ENCODE results near the gene SHPK.

DNA sequence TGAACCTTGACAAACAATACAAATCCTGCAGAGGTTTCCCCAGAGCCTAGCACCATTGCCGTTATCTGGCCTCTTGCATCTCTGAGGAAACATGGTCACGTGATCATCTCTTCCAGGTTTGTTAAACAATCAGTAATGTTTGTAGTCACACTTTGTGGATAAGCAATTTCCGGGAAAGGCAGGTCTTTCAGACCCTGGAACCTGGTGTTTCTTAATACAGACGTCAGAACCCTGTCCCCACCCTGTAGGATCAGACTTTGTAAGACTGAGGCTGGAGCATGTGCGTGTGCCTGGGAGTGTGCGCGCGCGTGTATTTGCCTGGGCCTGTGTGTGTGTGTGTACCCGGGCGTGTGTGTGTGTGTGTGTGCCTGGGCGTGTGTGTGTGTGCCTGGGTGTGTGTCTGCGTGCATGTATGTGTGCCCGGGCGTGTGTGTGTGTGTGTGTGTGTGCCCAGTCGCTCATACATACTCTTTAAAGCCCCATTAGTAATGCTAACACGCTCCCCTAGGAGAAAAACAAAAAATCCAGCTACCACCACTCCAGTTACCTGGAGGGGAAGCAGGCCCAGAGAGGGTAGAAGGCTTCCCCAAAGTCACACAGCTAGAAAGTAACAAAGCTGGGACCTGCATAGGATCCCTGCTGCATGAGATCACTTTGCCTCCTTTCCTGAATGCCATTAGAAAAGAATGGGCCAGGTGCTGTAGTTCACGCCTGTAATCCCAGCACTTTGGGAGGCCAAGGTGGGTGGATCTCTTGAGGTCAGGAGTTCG, 5.9 kb upstream of the SHPK start:
- no peak for TF ChIP-seq POLR2AphosphoS5 (IDR thresholded peaks at IDR 0.05)
- TF ChIP-seq, protein P1, sequence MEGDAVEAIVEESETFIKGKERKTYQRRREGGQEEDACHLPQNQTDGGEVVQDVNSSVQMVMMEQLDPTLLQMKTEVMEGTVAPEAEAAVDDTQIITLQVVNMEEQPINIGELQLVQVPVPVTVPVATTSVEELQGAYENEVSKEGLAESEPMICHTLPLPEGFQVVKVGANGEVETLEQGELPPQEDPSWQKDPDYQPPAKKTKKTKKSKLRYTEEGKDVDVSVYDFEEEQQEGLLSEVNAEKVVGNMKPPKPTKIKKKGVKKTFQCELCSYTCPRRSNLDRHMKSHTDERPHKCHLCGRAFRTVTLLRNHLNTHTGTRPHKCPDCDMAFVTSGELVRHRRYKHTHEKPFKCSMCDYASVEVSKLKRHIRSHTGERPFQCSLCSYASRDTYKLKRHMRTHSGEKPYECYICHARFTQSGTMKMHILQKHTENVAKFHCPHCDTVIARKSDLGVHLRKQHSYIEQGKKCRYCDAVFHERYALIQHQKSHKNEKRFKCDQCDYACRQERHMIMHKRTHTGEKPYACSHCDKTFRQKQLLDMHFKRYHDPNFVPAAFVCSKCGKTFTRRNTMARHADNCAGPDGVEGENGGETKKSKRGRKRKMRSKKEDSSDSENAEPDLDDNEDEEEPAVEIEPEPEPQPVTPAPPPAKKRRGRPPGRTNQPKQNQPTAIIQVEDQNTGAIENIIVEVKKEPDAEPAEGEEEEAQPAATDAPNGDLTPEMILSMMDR (IDR thresholded peaks at IDR 0.05) = no peak
